Gastroesophageal sphincter (tissue), 4 donors: ENCODE measurements around the gene PRKAB2. TPM values are rescaled to one million over a fixed set of nuclear protein-coding genes. Genes with fewer than 3 reads are reported as not detected.
"Not testable (repeated sequence)": the region's sequence is repeated elsewhere in the genome, so short reads cannot be mapped to it uniquely, and the experiment has no call there.

Experiments used
- ATAC-seq: fragments of 150-250 bp; one replicate; pipeline ENCODE4 v1.9.1; 2016; ENCODE audit warnings: mild to moderate bottlenecking, moderate library complexity
- H3K27ac ChIP-seq, 4 donors: fragments of 200-600 bp; sonication (generic) in 3 of 4; 1 replicate in 3 of 4; 2 replicates in 1 of 4; pipeline ENCODE4 v1.5.1; 2016 to 2019
- H3K27me3 ChIP-seq: fragments of 200-600 bp; sonication (generic); one replicate; pipeline ENCODE4 v1.5.1; 2019
- H3K36me3 ChIP-seq, 2 donors: fragments of 200-600 bp; sonication (generic); one replicate each; pipeline ENCODE4 v1.5.1; 2019; ENCODE audit warnings: control low read depth in 1 of 2
- H3K4me1 ChIP-seq, 3 donors: fragments of 200-600 bp; sonication (generic); 1 replicate in 2 of 3; 2 replicates in 1 of 3; pipeline ENCODE4 v1.5.1; 2016 to 2019; ENCODE audit warnings: control low read depth in 2 of 3
- H3K4me3 ChIP-seq, 2 donors: fragments of 200-600 bp; sonication (generic); one replicate each; pipeline ENCODE4 v1.5.1; 2019; ENCODE audit warnings: mild to moderate bottlenecking in 1 of 2, moderate library complexity in 1 of 2
- H3K9me3 ChIP-seq, 3 donors: fragments of 200-600 bp; sonication (generic); one replicate each; pipeline ENCODE4 v1.5.1; 2017 to 2019; ENCODE audit warnings: control low read depth in 2 of 3
- CTCF ChIP-seq, 4 experiments: fragments of 200-600 bp in 2 of 4; fragments of 450-650 bp in 2 of 4; sonication (generic) in 1 of 4; IDR thresholded peaks; one replicate each; pipeline ENCODE4 v1.5.1; 2017 to 2019; ENCODE audit warnings: antibody characterized with exemption in 4 of 4, mild to moderate bottlenecking in 2 of 4, moderate library complexity in 2 of 4
- EP300 ChIP-seq: sonication (generic); formaldehyde crosslinking; IDR thresholded peaks from one replicate; pipeline ENCODE4 v1.6.1; 2017; ENCODE audit warnings: antibody characterized with exemption, mild to moderate bottlenecking
- POLR2A ChIP-seq, 2 donors: fragments of 450-650 bp; IDR thresholded peaks; one replicate each; pipeline ENCODE4 v1.6.1; 2017; ENCODE audit warnings: antibody characterized with exemption in 2 of 2, mild to moderate bottlenecking in 2 of 2, moderate library complexity in 1 of 2
- POLR2AphosphoS5 ChIP-seq: sonication (generic); formaldehyde crosslinking; IDR thresholded peaks from one replicate; pipeline ENCODE4 v1.6.1; 2017; ENCODE audit warnings: antibody characterized with exemption
- WGBS, 2 donors: methylation state at CpG; one replicate each; pipeline ENCODE4 v1.1.5; 2018; ENCODE audit warnings: low coverage in 1 of 2; 5-methylcytosine and 5-hydroxymethylcytosine counted together
- total RNA-seq, 4 donors: library from RNA; depleted of rRNA; stranded (reverse); fragments of >200 nt; gene quantifications; one replicate each; pipeline ENCODE4 v1.1.0, GENCODE V29; 2016

PRKAB2 gene
- total RNA-seq, 4 donors from 2014 or later, result 24.9 to 51.4 (median 39.4) TPM

DNA sequence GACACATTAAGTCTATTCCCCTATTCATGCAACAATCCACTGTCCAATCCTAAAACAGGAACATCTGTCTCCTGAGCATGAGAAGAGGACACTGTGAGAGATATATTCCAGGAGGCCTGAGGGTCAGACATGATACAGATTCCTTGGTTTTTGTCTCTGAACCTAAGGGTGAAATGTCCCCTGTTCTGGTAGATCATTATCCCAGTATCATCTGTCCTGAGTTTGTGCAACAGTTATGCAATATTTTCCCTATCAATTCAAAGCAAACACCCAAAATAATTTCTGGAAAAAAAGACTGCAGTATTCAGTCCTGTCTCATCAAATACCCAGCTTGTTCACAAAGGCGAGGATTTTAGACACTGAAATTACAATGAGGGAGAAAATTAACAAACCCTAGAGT, 61.4 kb downstream of the PRKAB2 start:
- Histone ChIP-seq H3K4me1 (no peaks in the 10 kb centered on the region), H3K9me3 (no peaks in the 10 kb centered on the region), H3K4me3 (no peak overlapping the region), H3K27me3 (peaks cover 21% of the 10 kb centered on the region), H3K27ac (no peak overlapping the region), H3K36me3 (no peaks in the 10 kb centered on the region)
- TF ChIP-seq POLR2AphosphoS5 (no peak), EP300 (no peak), CTCF (IDR thresholded peaks at IDR 0.05) (no peak), POLR2A (IDR thresholded peaks at IDR 0.05) (no peak)
- 81% methylated on average over 1 of the region's 1 CpG; no CpG with 5 or more reads in 1 of the 2 donors for WGBS, 2 donors
- ATAC-seq, result no peak

DNA sequence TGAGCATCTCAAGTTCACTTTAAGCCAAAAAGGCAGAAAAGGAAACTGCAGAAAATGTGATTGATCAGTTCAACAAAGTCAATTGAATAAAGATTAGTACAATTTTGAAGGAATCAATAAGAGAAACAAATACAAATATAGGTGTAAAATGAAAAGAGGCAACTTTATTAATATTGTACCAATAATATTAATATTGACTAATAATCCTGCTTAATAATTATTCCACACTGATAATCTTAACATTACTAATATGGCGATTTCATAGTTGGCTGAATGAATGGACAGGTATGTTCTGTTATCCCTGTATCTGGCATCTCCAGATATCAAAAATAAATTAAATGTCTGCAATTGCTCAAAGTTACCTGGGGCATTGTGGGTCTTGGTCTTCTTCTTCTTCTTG, 61.8 kb downstream of the PRKAB2 start:
- no peak for ATAC-seq
- Histone ChIP-seq H3K4me1 (no peaks in the 10 kb centered on the region), H3K27me3 (peaks cover 21% of the 10 kb centered on the region), H3K4me3 (no peak overlapping the region), H3K36me3 (no peaks in the 10 kb centered on the region), H3K27ac (no peak overlapping the region), H3K9me3 (no peaks in the 10 kb centered on the region)
- TF ChIP-seq EP300 (no peak), POLR2A (IDR thresholded peaks at IDR 0.05) (no peak), CTCF (IDR thresholded peaks at IDR 0.05) (no peak), POLR2AphosphoS5 (no peak)
- WGBS, 2 donors, result 81 to 94% methylated on average over 1 of the region's 1 CpG

DNA sequence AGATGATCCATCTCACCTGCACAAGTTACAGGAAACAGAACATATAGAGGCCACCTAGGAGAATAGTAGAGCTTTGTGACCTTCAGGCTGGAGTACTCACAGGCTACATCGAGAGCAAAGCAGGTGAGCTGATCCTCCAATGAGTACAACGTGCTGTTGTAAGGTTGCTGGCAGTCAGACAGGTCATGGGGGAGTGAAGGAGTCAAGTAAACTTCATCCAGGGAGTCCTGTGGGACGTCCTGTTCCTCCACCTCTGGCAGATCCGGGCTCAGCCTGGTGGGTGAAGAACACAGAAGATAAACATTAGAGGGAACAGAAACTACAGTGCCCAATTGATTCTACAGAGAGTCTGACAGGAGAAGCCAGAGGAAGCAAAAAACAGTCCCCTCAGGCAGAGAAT, 62.5 kb downstream of the PRKAB2 start:
- Histone ChIP-seq H3K4me1 (no peaks in the 10 kb centered on the region), H3K9me3 (no peaks in the 10 kb centered on the region), H3K36me3 (no peaks in the 10 kb centered on the region), H3K4me3 (no peak overlapping the region), H3K27me3 (peaks cover 21% of the 10 kb centered on the region), H3K27ac (no peak overlapping the region)
- no peak for ATAC-seq
- 40 to 58% methylated on average over 3 to 4 of the region's 4 CpGs for WGBS, 2 donors
- no peak for TF ChIP-seq POLR2AphosphoS5
- TF ChIP-seq EP300, result no peak
- no peak for TF ChIP-seq CTCF (IDR thresholded peaks at IDR 0.05)
- TF ChIP-seq POLR2A (IDR thresholded peaks at IDR 0.05), result no peak

DNA sequence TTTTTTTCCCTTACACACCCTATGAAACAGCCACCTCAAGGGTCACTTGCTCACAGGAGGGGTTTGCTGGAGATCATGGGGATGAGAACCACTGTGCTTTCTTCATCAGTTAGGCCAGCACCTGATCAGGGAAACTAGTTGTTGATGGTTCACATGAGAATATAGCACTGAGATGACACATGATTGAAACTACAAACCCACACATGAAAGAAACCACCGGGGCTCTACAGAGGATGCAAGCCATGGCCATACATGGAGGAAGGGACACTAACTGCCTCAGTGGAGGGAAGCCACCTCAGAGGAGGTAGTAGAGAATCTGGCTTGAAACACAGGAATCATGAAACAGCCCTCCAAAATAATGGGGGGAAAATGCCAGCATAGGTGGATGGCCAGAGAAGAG, 63.2 kb downstream of the PRKAB2 start:
- no CpG with 5 or more reads among the region's 1 CpG for WGBS, 2 donors

GRCh38 chr1:147106407-147106881, 65.8 kb downstream of the PRKAB2 start:
- not testable (repeated sequence) for H3K36me3 ChIP-seq, H3K4me1 ChIP-seq, H3K9me3 ChIP-seq, ATAC-seq, H3K4me3 ChIP-seq, H3K27ac ChIP-seq
- peaks cover 25% of the 10 kb centered on the region for H3K27me3 ChIP-seq
- 36 to 72% methylated on average over 7 of the region's 9 CpGs for WGBS, 2 donors

More for the DNA sequence above, 63.2 kb downstream of the PRKAB2 start:
- no peaks in the 10 kb centered on the region for H3K9me3 ChIP-seq
- TF ChIP-seq POLR2A (IDR thresholded peaks at IDR 0.05), result no peak
- no peak for TF ChIP-seq POLR2AphosphoS5
- no peak for TF ChIP-seq EP300
- TF ChIP-seq CTCF (IDR thresholded peaks at IDR 0.05), result no peak
- no peaks in the 10 kb centered on the region for H3K4me1 ChIP-seq
- peaks cover 21% of the 10 kb centered on the region for H3K27me3 ChIP-seq
- H3K4me3 ChIP-seq, result no peak overlapping the region
- ATAC-seq, result no peak
- no peaks in the 10 kb centered on the region for H3K36me3 ChIP-seq
- no peak overlapping the region for H3K27ac ChIP-seq
